GM18517 (cell line): ENCODE results near the gene GINS2.

Experiments
- ATAC-seq: cut with Tn5 transposase; IDR thresholded peaks from one replicate; pipeline ENCODE4 v1.9.1; 2021; ENCODE audit warnings: mild to moderate bottlenecking, moderate library complexity; ENCODE audit not compliant: unreplicated experiment

Gene GINS2

GRCh38 chr16:85655216-85656129 lies 33.3 kb downstream of the GINS2 start:
- no peak for ATAC-seq

DNA sequence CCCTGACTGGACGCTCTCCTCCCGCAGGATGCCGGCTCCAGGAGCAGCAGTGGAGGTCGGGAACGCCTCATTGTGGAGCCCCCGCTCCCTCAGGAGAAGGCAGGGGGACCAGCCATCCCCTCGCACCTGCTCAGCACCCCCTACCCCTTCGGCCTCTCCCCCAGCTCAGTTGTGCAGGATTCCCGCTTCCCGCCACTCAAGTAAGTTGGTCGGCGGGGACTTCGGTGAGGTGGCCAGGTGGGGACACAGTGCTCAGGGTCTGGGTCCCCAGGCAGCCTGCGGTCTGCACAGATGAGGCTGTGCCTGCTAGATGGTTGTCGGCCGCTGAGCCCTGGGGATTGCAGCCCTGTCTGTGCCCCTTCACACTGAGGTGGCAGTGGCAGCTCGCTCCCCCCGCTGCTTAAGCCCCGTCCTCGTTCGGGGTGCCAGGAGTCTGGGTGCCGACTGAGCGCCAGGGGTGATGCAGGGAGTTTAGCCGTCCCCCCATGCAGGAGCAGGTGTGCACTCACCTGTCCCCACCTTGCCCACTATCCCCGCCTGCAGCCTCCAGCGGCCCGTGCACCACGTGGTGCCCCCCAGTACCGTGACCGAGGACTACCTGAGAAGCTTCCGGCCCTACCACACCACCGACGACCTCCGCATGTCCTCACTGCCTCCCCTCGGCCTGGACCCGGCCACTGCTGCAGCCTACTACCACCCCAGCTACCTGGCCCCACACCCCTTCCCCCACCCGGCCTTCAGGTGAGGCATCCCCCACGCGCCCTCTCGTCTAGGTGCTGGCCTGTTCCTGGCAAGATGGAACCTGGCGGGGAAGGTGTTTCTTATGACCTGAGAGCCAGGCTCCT lies 34.3 kb downstream of the GINS2 start:
- no peak for ATAC-seq

GRCh38 chr16:85653290-85653891 lies 35.4 kb downstream of the GINS2 start:
- ATAC-seq = no peak

GRCh38 chr16:85652431-85653221 lies 36.1 kb downstream of the GINS2 start:
- ATAC-seq = no peak

GRCh38 chr16:85651629-85652430 lies 36.9 kb downstream of the GINS2 start:
- ATAC-seq = no peak

- no peak for ATAC-seq
Observed at GRCh38 chr16:85650844-85651628, 37.7 kb downstream of the GINS2 start.

- ATAC-seq = no peak
Observed at GRCh38 chr16:85650135-85650843, 38.5 kb downstream of the GINS2 start.

- ATAC-seq = no peak
Observed at GRCh38 chr16:85649411-85650134, 39.2 kb downstream of the GINS2 start.

DNA sequence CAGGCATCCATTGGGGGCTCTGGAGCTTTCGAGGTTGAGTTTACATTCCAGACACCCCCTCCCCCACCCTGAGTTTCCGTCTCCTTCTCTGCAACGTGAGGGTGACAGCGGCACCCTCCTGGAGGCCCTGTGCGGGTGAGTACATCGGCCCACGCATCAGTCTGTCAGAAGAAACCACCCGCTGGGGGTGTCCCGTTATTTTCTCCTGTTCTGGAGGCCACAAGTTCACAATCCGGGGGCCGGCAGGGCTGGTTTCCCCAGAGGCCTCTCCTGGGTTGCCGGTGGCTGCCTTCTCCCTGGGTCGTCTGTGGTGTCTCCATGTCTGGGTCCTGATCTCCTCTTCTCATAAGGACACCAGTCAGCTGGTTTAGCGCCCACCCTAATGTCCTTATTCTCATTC lies 39.9 kb downstream of the GINS2 start:
- ATAC-seq = no peak

DNA sequence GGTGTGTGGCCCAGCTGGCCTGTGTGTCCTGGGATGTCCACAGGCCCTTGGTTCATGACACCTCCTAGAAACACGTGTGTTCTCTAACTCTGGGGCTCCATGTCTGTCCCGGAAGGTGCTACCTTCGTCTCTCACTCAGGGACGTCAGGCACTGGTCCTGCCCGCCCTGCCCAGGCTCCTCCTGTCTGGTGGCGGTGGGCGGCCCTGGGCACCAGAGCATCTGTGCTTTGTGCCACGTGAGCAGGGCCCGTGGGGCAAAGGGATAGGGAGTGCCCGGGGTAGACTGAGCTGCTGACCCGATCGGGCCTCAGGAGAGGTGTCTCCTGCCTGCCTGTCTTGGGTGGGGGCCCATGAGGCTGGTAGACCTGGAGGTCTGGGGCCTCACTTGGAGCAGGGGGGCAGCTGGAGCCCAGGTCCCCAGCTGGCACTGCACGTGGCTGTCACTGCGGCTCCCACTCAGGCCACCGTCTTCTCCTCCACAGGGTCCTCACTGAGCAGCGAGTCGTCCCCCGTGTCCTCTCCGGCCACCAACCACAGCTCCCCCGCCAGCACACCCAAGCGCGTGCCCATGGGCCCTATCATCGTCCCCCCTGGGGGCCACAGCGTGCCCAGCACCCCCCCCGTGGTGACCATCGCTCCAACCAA lies 40.6 kb downstream of the GINS2 start:
- ATAC-seq = no peak

- ATAC-seq = no peak
Observed at GRCh38 chr16:85646976-85647375, 41.8 kb downstream of the GINS2 start.

DNA sequence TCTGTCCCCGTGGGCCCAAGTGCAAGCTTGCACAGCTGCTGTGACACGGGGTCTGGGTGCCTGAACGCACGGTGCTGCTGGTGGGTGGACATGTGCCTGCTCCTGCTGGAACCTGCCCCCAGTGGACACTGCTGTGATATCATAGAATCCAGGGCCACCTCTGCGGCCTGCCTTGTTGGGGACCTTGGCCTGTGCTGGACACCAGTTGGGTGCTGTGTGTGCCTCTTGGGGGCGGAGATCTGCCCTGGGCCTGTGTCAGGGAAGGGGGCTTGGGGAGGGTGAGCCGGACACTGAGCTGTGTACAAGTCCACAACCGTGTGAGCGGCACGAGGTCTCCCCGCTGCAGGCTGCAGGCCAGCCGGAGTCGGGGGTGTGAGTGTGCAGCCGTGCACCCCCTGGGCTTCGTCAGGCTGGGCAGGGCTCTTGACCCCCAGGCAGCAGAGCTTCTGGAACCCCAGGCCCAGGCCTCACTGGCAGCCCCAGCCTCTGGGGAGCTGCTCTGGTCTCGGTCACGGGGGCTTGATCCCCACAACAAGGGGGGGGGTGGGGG lies 42.3 kb downstream of the GINS2 start:
- ATAC-seq = no peak

DNA sequence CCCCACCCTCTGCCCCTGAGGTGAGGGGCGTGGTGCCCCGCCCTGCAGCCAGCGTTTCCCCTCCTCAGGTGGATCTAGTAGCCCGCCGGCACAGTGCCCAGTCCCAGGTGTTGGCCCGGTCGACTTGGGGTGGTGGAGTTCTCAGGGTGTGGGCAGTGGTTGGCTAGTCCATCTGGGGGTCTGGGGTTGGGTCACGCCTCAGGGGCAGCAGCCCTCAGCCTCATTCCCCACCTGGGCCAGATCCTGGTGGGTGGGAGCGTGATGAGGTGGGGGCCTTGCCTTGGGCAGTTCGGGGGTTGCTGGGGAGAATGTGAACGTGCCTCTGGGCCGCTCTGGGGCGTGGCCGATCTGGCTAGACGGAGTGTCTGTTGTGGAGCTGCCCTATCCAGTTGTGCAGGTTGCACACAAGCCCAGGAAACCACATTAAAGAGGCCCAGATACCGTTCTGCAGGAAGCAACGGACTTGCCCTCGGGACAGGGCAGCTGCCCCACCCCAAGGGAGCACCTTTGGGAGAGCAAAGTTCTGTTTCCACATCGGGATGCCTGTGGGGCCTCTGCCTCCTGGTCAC lies 43.6 kb downstream of the GINS2 start:
- ATAC-seq = no peak

GRCh38 chr16:85644093-85644712 lies 44.6 kb downstream of the GINS2 start:
- ATAC-seq = no peak

GRCh38 chr16:85643631-85644030 lies 45.1 kb downstream of the GINS2 start:
- ATAC-seq = no peak

- ATAC-seq = no peak
Observed at GRCh38 chr16:85642762-85643358, 45.9 kb downstream of the GINS2 start.
